BJ (cell line): Measurements from ENCODE around the gene PRDM5. TPM values are rescaled to one million over a fixed set of nuclear protein-coding genes. Genes with fewer than 3 reads are reported as not detected.
A peak's percentile ranks its signal among the peaks of the same experiment; 100 is the strongest.

Experiments
- CTCF ChIA-PET: fragments of 350-600 bp; formaldehyde crosslinking; extraction: SDS; loops from one replicate; lab custom pipeline; 2021; ENCODE audit warnings: antibody characterized with exemption, inconsistent platforms; lab: Yijun Ruan, JAX
- POLR2A ChIA-PET: fragments of 300-600 bp; sonication (Branson Sonifier 250); formaldehyde crosslinking; extraction: SDS; loops from one replicate; lab custom pipeline; 2021; ENCODE audit warnings: antibody characterized with exemption; lab: Charles Lee
- DNase-seq: peaks from one replicate; pipeline ENCODE4 v3.0.0-alpha.2; 2011; ENCODE audit warnings: low read depth
- H3K27me3 ChIP-seq: 2 replicates; pipeline ENCODE4 v1.6.0; 2011; ENCODE audit warnings: low read length; ENCODE audit not compliant: control insufficient read depth, insufficient read depth
- H3K36me3 ChIP-seq: 2 replicates; pipeline ENCODE4 v1.5.1; 2011; ENCODE audit warnings: low read length; ENCODE audit not compliant: control insufficient read depth, insufficient read depth
- H3K4me3 ChIP-seq: 2 replicates; pipeline ENCODE4 v1.5.1; 2011; ENCODE audit warnings: low read depth, mild to moderate bottlenecking, control low read depth, low read length
- polyA plus RNA-seq: library from polyadenylated mRNA; depleted of rRNA; stranded (reverse); fragments of >200 nt; gene quantifications from 2 replicates; pipeline ENCODE4 v1.2.3, GENCODE V29; 2011
- TF ChIP-seq, protein P1 (sequence below): IDR thresholded peaks from 2 replicates; pipeline ENCODE4 v1.5.1; 2011; ENCODE audit warnings: low read depth, mild to moderate bottlenecking, control low read depth, inconsistent platforms, low read length, moderate library complexity; ENCODE audit not compliant: insufficient read depth

Gene PRDM5
- polyA plus RNA-seq, 1 experiment: 5.3 TPM

DNA sequence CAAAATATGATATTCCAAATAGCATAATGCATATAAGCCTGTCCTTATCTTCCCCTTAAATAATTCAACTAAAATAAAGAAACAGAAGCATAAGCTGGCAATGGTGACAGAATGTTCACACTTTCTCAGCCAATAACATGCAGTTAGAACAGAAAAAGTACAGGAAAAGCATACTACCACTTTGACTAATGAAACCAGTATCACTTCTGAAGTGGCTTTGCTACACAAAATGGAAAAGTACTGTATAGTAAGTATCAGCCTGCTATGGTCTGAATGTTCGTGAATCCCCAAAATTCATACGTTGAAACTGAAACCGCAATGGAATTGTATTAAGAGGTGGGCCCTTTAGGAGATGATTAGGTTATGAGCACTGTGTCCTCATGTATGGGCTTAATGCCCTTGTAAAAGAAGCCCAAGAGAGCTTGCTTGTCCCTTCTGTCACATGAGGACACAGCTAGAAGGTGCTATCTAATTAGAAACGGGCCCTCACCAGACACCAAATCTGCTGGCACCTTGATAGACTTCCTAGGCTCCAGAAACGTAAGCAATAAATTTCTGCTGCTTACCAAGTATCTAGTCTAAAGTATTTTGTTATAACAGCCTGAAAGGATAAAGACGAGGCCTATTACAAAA lies 102.6 kb downstream of the PRDM5 start:
- no peak for DNase-seq
- Histone ChIP-seq H3K4me3 (no peak overlapping the region), H3K36me3 (no peaks in the 10 kb centered on the region), H3K27me3 (no peaks in the 10 kb centered on the region)
- ChIA-PET POLR2A (no interaction called here), CTCF (no interaction called here)
- TF ChIP-seq, protein P1, sequence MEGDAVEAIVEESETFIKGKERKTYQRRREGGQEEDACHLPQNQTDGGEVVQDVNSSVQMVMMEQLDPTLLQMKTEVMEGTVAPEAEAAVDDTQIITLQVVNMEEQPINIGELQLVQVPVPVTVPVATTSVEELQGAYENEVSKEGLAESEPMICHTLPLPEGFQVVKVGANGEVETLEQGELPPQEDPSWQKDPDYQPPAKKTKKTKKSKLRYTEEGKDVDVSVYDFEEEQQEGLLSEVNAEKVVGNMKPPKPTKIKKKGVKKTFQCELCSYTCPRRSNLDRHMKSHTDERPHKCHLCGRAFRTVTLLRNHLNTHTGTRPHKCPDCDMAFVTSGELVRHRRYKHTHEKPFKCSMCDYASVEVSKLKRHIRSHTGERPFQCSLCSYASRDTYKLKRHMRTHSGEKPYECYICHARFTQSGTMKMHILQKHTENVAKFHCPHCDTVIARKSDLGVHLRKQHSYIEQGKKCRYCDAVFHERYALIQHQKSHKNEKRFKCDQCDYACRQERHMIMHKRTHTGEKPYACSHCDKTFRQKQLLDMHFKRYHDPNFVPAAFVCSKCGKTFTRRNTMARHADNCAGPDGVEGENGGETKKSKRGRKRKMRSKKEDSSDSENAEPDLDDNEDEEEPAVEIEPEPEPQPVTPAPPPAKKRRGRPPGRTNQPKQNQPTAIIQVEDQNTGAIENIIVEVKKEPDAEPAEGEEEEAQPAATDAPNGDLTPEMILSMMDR: no peak

DNA sequence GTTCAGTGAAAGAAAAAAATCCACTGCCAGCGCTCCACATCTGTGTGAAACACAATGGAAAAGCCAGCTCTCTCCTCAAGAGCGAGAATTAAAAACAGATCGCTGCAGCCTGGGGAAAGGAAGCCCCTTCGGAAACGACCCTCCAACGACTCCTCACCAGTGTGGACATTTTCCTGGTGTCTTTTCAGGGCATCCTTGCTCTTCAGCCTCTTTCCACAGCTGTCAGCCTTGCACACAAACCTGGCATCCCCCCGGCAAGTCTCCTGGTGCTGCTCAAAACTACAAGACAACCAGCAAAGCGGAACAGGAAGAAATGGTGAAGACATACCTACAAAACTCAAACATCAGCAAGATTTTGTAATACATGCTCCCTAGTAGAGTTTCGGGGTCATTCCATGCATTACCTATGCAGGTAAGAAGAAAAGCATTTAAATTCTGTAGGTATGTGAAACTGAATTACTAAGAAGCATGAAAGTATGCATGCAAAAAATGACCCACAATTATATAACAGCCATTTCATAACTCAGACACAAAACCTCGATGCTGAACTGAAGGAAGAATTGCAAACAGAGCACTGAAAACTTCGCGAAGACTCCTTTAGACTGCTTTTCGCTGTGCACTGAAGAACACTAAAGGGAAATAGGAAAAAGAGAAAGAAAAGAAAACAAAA lies 106.1 kb downstream of the PRDM5 start:
- DNase-seq: no peak
- Histone ChIP-seq H3K27me3 (no peaks in the 10 kb centered on the region), H3K36me3 (no peaks in the 10 kb centered on the region), H3K4me3 (peak overlapping the region; percentile 15)
- ChIA-PET POLR2A (no interaction called here), CTCF (no interaction called here)
- TF ChIP-seq, protein P1: no peak

DNA sequence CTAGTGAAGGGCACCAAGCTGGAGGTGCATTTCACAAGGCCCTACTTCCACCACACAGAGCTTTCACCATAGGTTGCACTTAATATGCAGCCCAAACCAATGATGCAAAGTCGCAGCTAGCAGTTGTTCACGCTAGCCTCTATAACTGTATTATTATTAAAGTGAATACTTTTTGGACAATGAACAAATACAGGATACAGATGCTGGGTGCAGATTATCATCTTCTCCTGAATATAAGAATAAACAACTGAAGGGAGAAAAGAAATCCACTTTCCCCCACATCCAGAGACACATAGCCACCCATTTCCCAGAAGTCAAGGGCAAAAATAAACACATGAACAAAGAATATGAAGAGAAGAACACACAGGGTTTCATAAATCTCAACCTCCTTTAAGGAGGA lies 107.2 kb downstream of the PRDM5 start:
- no peak overlapping the region for H3K4me3 ChIP-seq
- POLR2A ChIA-PET: no interaction called here
- CTCF ChIA-PET: interaction anchor here (1.6 kb wide), 1 partner anchor 11 kb away, joined by 5 read pairs; no protein-coding TSS in a partner anchor
- H3K36me3 ChIP-seq: no peaks in the 10 kb centered on the region
- no peak for DNase-seq
- TF ChIP-seq, protein P1: no peak
- H3K27me3 ChIP-seq: no peaks in the 10 kb centered on the region

DNA sequence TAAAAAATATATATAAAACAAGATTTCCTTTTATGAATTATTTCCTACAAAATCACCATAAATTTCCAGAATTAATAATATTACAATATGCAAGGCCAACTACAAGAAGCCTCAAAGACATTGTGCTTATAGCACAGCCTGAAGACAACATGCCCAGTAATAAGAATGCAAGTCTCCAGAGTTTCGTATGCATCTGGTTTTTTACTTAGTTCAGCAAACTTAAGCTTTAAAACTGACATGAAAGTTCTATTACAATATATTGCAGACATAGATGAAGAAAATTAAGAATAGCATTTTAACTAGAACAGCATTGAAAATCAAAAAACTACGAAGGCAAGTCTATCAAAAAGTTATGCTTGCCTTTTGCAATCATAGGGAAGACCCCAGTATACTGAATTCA lies 107.6 kb downstream of the PRDM5 start:
- POLR2A ChIA-PET: no interaction called here

DNA sequence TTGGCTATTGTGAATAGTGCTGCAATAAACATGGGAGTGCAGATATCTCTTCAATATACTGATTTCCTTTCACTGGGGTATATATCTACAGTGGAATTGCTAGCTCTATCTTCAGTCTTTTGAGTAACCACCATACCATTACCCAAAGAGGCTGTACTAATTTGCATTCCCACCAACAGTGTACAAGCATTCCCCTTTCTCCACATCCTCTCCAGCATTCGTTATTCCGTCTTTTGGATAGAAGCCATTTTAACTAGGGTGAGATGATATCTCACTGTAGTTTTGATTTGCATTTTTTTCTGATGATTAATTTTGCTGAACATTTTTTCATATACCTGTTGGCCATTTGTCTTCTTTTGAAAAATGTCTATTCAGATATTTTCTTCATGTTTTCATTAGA lies 110.3 kb downstream of the PRDM5 start:
- no peak for DNase-seq
- ChIA-PET CTCF (interaction anchor here (1.4 kb wide), 1 partner anchor 9 kb away, joined by 4 read pairs; no protein-coding TSS in a partner anchor), POLR2A (interaction anchor here (0.7 kb wide), 1 partner anchor 1977 kb away, joined by 3 read pairs; no protein-coding TSS in a partner anchor)
- H3K27me3 ChIP-seq: no peaks in the 10 kb centered on the region
- TF ChIP-seq, protein P1: no peak
- H3K4me3 ChIP-seq: no peak overlapping the region
- H3K36me3 ChIP-seq: peaks cover 2% of the 10 kb centered on the region

More for the DNA sequence above, 107.6 kb downstream of the PRDM5 start:
- TF ChIP-seq, protein P1: no peak
- no peaks in the 10 kb centered on the region for H3K36me3 ChIP-seq
- H3K27me3 ChIP-seq: no peaks in the 10 kb centered on the region
- DNase-seq: no peak
- CTCF ChIA-PET: interaction anchor here (1.5 to 1.6 kb wide), 2 partner anchors 11 kb away, joined by 4 to 5 read pairs; no protein-coding TSS in a partner anchor
- no peak overlapping the region for H3K4me3 ChIP-seq
